CD4-positive, alpha-beta T cell treated with Interferon gamma for 1 hour (primary cell): ENCODE data around the gene FAF1.

Source experiments
- DNase-seq: peaks from one replicate; pipeline ENCODE4 v3.0.0-alpha.2; 2020

Gene FAF1

DNA sequence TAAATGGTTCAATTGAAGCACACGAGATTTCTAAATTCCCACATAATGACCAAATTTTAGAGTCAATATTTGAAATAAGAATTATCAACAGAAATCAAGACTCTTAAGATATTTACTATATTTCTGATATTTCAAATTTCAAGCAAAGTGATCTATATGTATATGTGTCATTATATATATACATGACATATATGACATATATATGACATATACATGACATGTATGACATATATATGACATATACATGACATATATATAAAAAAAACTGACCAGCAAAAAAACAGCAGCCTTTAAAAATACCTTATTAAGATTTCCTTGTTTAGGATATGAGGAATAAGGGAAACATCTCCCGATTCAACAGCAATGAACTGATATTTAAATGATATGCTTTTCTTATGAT lies 266.2 kb downstream of the FAF1 start:
- DNase-seq, result no peak

DNA sequence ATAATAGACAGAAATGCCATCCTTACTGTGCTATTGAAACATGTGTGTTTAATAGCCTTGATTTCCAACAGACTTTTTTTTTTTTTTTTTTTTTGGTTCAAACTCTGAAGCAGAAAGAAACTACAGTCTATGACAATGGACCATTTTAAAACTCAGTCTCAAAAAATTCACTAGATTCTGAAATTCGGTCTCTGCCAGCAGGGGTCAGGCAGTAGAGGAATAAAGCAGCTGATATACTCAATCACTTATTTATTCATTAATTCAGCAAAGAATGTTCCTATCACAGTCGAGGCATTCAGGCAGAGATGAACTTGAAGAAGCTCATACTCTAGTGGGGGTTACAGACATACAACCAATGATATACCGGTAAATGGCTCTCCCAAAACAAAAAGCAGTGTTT lies 275.9 kb downstream of the FAF1 start:
- DNase-seq, result no peak

DNA sequence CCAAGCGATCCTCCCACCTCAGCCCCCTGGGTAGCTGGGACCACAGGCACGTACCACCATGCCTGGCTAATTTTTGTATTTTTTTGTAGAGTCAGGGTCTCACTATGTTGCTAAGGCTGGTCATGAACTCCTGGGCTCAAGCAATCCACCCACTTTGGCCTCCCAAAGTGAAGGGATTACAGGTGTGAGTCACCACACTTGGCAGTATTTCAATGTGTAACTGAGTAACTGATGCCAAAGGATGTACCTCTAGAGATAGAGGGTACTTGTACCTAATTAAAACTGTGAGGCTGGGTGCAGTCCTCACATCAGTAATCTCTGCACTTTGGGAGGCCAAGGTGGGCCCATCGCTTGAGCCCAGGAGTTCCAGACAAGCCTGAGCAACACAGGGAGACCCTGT lies 278.1 kb downstream of the FAF1 start:
- no peak for DNase-seq

DNA sequence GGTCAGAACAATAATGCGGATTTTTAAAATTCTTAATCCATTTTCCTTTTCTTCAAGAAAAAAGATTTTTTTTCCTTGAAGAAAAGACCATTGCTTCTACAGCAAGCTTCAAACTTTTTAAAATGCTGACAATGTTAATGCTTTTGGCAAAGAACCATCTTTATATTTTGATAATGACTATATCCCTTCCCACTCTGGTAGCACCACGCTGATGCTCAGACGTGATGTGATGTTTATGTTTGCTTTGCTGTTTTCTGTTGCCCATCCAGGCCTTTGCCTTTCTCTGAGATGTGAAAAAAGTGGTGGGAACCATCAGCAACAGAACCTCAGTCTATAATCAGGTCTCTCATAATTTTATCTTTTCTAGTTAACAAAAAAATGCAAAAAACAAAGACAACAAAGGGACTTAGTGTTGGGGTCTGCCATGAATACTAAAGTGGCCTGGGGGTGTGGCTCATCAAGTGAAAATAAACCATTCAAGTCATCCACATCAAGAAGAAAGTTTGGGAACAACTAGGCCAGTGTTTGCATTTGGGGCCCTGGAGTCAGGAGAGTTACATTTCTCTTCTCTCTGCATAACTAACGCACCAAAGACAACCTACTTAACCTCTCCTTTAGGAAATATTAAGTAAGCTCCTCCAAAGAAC lies 292.2 kb downstream of the FAF1 start:
- no peak for DNase-seq

DNA sequence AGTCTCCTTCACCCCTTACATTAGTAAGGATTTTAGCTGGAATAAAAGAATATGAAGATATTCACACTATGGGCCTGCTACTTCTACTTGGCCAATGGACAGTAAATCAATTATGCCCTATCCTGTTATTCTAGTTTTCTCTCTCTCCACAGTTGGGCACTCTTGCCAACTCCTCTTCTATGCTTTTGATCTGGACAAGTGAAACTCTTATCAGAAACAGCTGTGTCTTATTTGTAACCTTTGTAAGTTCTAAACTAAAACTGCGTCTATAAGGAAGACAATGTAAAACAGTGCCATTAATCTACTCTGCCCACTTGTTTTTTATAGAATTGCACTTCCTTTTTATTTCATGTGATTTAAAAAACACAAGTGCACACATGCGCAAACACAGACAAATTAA lies 292.8 kb downstream of the FAF1 start:
- no peak for DNase-seq

GRCh38 chr1:50666849-50667248 lies 293.2 kb downstream of the FAF1 start:
- DNase-seq, result no peak

DNA sequence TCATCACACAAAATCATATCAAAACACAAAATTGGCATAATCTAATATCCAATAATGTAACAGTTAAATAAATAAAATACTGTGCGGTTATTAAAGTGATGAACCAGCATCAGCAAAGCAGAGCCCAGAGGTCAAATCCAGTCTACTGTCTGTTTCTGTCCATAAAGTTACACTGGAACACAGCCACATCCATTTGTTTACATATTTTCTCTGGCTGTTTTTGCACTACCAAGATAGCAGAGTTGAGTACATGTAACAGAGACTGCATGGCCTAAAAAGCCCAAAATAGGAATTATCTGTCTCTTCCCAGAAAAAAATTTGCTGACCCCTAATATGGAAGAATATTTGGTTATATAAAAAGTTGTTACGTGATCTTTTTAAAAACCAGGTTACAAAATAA lies 294.7 kb downstream of the FAF1 start:
- DNase-seq, result no peak

- no peak for DNase-seq
Measured at GRCh38 chr1:50661626-50662025, 298.4 kb downstream of the FAF1 start.

- no peak for DNase-seq
Measured at GRCh38 chr1:50659107-50659662, 300.9 kb downstream of the FAF1 start.

GRCh38 chr1:50658459-50659076 lies 301.5 kb downstream of the FAF1 start:
- DNase-seq, result no peak

GRCh38 chr1:50656931-50657330 lies 303.1 kb downstream of the FAF1 start:
- DNase-seq, result no peak

- no peak for DNase-seq
Measured at GRCh38 chr1:50651476-50652263, 308.4 kb downstream of the FAF1 start.

DNA sequence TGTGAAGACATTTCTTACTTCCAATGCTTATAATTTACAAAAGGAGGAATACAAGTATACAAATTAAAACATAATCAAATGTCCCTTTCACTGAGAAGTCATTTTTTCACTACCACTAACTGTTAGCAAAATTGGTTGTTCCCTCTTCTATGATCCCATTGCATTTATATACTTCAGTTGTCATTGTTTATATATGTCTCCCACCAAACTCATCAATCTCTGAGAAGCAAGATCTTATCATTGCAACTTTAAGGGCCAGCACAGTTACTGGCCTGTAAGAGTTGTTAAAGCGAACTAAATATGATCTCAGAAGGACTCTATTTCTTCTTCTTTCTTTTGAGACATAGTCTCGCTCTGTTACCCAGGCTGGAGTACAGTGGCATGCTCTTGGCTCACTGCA lies 313.5 kb downstream of the FAF1 start:
- no peak for DNase-seq

GRCh38 chr1:50645139-50645538 lies 314.9 kb downstream of the FAF1 start:
- DNase-seq, result no peak

GRCh38 chr1:50644447-50645105 lies 315.5 kb downstream of the FAF1 start:
- no peak for DNase-seq

DNA sequence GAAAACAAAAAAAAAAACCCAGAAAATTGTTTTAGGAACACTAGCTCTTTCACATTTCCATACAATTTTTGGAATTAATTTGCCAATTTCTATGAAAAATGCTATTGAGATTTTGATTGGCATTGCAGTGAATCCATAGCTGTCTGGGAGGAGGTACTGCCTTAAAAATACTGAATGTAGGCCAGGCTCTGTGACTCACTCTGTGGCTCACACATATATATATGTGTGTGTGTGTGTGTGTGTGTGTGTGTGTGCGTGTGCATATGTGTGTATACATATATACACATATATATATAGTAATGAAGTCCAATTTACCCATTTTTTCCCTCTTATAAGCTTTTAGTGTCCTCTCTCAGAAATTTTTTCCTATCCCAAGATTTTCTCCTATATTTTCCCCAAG lies 322.6 kb downstream of the FAF1 start:
- DNase-seq, result no peak

DNA sequence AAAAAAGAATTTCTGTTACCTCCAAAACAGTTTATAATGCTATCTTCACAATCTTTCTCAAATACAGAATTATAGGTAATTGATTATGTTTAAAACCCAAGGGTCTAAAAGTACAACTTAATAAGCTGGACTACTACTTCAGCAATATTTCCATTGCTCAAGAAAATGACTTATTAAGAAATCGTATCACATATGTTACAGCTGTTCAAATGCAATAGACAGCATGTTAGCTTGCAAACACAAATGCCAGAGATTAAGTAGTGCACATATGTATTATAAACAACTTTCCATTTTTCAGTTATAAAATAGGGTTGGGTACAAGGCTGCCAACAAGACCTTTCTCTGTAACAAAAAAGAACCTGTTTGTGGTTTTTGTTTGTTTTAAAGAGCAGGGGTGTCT lies 325.8 kb downstream of the FAF1 start:
- no peak for DNase-seq

GRCh38 chr1:50633465-50633864 lies 326.6 kb downstream of the FAF1 start:
- no peak for DNase-seq

DNA sequence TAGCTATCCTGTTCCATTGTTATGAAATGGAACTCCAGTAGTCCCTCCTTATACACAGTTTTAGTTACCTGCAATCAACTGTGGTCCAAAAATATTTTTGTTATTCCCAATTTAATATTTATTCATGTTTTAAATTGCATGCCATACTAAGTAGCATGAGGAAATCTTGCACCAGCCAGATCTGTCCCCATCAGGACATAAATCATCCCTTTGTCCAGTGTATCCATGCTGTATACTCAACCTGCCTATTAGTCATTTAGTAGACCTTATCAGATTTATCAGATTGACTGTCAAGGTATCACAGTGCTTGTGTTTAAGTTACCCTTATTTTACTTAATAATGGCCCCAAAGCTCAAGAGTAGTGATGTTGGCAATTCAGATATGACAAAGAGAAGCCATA lies 328.9 kb downstream of the FAF1 start:
- DNase-seq, result no peak

- no peak for DNase-seq
Measured at GRCh38 chr1:50622259-50622658, 337.8 kb downstream of the FAF1 start.

GRCh38 chr1:50620680-50621329 lies 339.3 kb downstream of the FAF1 start:
- no peak for DNase-seq

- no peak for DNase-seq
Measured at GRCh38 chr1:50615036-50615750, 344.9 kb downstream of the FAF1 start.
